NCI-H2227 (cell line): ENCODE results near the gene ZNRF3.

ENCODE experiments used
- DNase-seq: peaks from one replicate; lab custom pipeline; 2025; ENCODE audit not compliant: unreplicated experiment; lab: John Stamatoyannopoulos, UW

The ZNRF3 gene

GRCh38 chr22:29055192-29055830, 171.9 kb downstream of the ZNRF3 start:
- no peak for DNase-seq

GRCh38 chr22:29056472-29056871, 173.1 kb downstream of the ZNRF3 start:
- DNase-seq: no peak

GRCh38 chr22:29060251-29060869, 177.0 kb downstream of the ZNRF3 start:
- DNase-seq: no peak

- no peak for DNase-seq
Observed at GRCh38 chr22:29060931-29061330, 177.6 kb downstream of the ZNRF3 start.

GRCh38 chr22:29061773-29062172, 178.4 kb downstream of the ZNRF3 start, which contains the start of gene C22orf31:
C22orf31 (minus strand) TSS chr22:29061831; CDS start chr22:29061792, 39 bp downstream.
- DNase-seq: no peak

GRCh38 chr22:29062286-29062821, 179.0 kb downstream of the ZNRF3 start:
- DNase-seq: no peak

- DNase-seq: no peak
Observed at GRCh38 chr22:29065468-29066190, 182.3 kb downstream of the ZNRF3 start.

GRCh38 chr22:29069463-29069862, 186.1 kb downstream of the ZNRF3 start:
- no peak for DNase-seq

- no peak for DNase-seq
Observed at GRCh38 chr22:29070490-29070889, 187.1 kb downstream of the ZNRF3 start.

- peak; percentile 73 for DNase-seq
Observed at GRCh38 chr22:29071261-29072045, 188.1 kb downstream of the ZNRF3 start.

GRCh38 chr22:29072193-29072978, 189.0 kb downstream of the ZNRF3 start:
- DNase-seq: peak; percentile 84

- no peak for DNase-seq
Observed at GRCh38 chr22:29072979-29073617, 189.7 kb downstream of the ZNRF3 start, which contains the start of gene KREMEN1. KREMEN1 (plus strand) TSS chr22:29073035; CDS start chr22:29073131, 96 bp downstream.

GRCh38 chr22:29073618-29074275, 190.4 kb downstream of the ZNRF3 start:
- peak; percentile 71 for DNase-seq

GRCh38 chr22:29074276-29074772, 191.0 kb downstream of the ZNRF3 start:
- no peak for DNase-seq

GRCh38 chr22:29078036-29078868, 194.9 kb downstream of the ZNRF3 start:
- no peak for DNase-seq

- DNase-seq: no peak
Observed at GRCh38 chr22:29078869-29079207, 195.5 kb downstream of the ZNRF3 start.

GRCh38 chr22:29079218-29079901, 196.0 kb downstream of the ZNRF3 start:
- DNase-seq: peak; percentile 82
